ENCODE results near the gene ZFR.
"Not testable (repeated sequence)": the region's sequence is repeated elsewhere in the genome, so short reads cannot be mapped to it uniquely, and the experiment has no call there.

The ZFR gene

GRCh38 chr5:32444431-32445286 lies at the start of gene ZFR:
TSS of gene ZFR (minus strand) at chr5:32444740. CDS start at chr5:32444658, 82 bp downstream.
- peak; percentile 86 for DNase-seq (ENCODE audit: low read depth)

GRCh38 chr5:32490972-32491557 lies 46.5 kb upstream of the ZFR start:
- no peak for DNase-seq (ENCODE audit: low read depth)

GRCh38 chr5:32489791-32490562 lies 45.4 kb upstream of the ZFR start:
- DNase-seq (ENCODE audit: low read depth) = peak; percentile 58

- DNase-seq (ENCODE audit: low read depth) = no peak
Observed at GRCh38 chr5:32487424-32487823, 42.9 kb upstream of the ZFR start.

GRCh38 chr5:32487008-32487407 lies 42.5 kb upstream of the ZFR start:
- DNase-seq (ENCODE audit: low read depth) = no peak

GRCh38 chr5:32482193-32482592 lies 37.7 kb upstream of the ZFR start:
- no peak for DNase-seq (ENCODE audit: low read depth)

GRCh38 chr5:32479096-32479495 lies 34.6 kb upstream of the ZFR start:
- no peak for DNase-seq (ENCODE audit: low read depth)

- no peak for DNase-seq (ENCODE audit: low read depth)
Observed at GRCh38 chr5:32476891-32477290, 32.4 kb upstream of the ZFR start.

GRCh38 chr5:32475334-32476097 lies 31.0 kb upstream of the ZFR start:
- no peak for DNase-seq (ENCODE audit: low read depth)

- DNase-seq (ENCODE audit: low read depth) = no peak
Observed at GRCh38 chr5:32474209-32474854, 29.8 kb upstream of the ZFR start.

GRCh38 chr5:32473072-32473471 lies 28.5 kb upstream of the ZFR start:
- no peak for DNase-seq (ENCODE audit: low read depth)

GRCh38 chr5:32471784-32472183 lies 27.2 kb upstream of the ZFR start:
- no peak for DNase-seq (ENCODE audit: low read depth)

- DNase-seq (ENCODE audit: low read depth) = no peak
Observed at GRCh38 chr5:32465076-32465475, 20.5 kb upstream of the ZFR start.

GRCh38 chr5:32462618-32463017 lies 18.1 kb upstream of the ZFR start:
- no peak for DNase-seq (ENCODE audit: low read depth)

GRCh38 chr5:32461441-32462120 lies 17.0 kb upstream of the ZFR start:
- DNase-seq (ENCODE audit: low read depth) = no peak

GRCh38 chr5:32460702-32461101 lies 16.2 kb upstream of the ZFR start:
- DNase-seq (ENCODE audit: low read depth) = no peak

GRCh38 chr5:32458880-32459495 lies 14.4 kb upstream of the ZFR start:
- no peak for DNase-seq (ENCODE audit: low read depth)

- DNase-seq (ENCODE audit: low read depth) = no peak
Observed at GRCh38 chr5:32455311-32455710, 10.8 kb upstream of the ZFR start.

- no peak for DNase-seq (ENCODE audit: low read depth)
Observed at GRCh38 chr5:32454821-32455220, 10.3 kb upstream of the ZFR start.

- DNase-seq (ENCODE audit: low read depth) = no peak
Observed at GRCh38 chr5:32453916-32454315, 9.4 kb upstream of the ZFR start.

GRCh38 chr5:32452316-32452715 lies 7.8 kb upstream of the ZFR start:
- not testable (repeated sequence) for DNase-seq (ENCODE audit: low read depth)

Measured in stimulated activated CD8-positive, alpha-beta memory T cell treated with anti-CD3 and anti-CD28 coated beads, Interleukin-12 subunit alpha, Interleukin-12 subunit beta, amount 100 ng/mL, for 1 hour (primary cell).